ENCODE measurements around the gene CDH22.

DNA sequence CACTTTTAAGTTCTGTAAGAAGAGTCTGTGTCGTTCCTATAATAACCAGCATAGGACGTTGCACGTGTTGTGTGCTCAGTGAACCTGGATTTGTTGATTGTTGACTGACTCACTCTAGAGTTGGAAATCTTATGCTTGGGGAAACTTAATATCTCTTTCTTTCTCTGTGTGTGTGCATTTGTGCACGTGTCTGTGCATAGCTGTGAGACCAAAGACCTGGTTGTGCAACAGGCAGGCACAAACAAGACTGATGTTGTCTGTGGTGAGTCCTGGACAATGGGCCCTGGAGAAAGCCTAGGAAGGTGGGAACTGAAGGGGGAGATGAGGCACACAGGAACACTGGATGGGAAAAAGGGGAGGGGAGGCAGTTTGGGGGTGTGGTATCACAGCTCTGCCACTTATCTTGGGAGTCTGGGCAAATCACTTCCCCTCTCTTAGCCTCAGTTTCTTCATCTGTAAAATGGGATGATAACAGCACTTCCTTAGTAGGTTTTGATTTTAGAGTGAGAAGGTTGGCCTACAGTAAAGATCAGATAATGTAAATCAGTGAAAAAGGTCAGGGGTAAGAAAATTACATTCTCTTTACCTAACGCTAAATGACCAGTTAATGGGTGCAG lies 181.8 kb downstream of the CDH22 start:
- TF ChIP-seq POLR2AphosphoS5 (IDR thresholded peaks at IDR 0.05; ENCODE audit: low read depth, low read length) (no peak), FOXP2 (optimal IDR thresholded peaks at IDR 0.05; ENCODE audit: borderline replicate concordance, extremely low read depth, extremely low read length, insufficient read depth) (no peak), SIN3A (IDR thresholded peaks at IDR 0.05; ENCODE audit: borderline replicate concordance, insufficient read depth, low read length) (no peak), TAF1 (IDR thresholded peaks at IDR 0.05; ENCODE audit: borderline replicate concordance, insufficient read depth, low read length) (no peak)
- TF ChIP-seq, protein P1, sequence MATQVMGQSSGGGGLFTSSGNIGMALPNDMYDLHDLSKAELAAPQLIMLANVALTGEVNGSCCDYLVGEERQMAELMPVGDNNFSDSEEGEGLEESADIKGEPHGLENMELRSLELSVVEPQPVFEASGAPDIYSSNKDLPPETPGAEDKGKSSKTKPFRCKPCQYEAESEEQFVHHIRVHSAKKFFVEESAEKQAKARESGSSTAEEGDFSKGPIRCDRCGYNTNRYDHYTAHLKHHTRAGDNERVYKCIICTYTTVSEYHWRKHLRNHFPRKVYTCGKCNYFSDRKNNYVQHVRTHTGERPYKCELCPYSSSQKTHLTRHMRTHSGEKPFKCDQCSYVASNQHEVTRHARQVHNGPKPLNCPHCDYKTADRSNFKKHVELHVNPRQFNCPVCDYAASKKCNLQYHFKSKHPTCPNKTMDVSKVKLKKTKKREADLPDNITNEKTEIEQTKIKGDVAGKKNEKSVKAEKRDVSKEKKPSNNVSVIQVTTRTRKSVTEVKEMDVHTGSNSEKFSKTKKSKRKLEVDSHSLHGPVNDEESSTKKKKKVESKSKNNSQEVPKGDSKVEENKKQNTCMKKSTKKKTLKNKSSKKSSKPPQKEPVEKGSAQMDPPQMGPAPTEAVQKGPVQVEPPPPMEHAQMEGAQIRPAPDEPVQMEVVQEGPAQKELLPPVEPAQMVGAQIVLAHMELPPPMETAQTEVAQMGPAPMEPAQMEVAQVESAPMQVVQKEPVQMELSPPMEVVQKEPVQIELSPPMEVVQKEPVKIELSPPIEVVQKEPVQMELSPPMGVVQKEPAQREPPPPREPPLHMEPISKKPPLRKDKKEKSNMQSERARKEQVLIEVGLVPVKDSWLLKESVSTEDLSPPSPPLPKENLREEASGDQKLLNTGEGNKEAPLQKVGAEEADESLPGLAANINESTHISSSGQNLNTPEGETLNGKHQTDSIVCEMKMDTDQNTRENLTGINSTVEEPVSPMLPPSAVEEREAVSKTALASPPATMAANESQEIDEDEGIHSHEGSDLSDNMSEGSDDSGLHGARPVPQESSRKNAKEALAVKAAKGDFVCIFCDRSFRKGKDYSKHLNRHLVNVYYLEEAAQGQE (IDR thresholded peaks at IDR 0.05; ENCODE audit: insufficient read depth in 1 of 2, low read depth in 2 of 2, low read length in 2 of 2), result no peak
